Dermis blood vessel endothelial cell (primary cell): Measurements from ENCODE around the gene NSMCE3. TPM values are rescaled to one million over a fixed set of nuclear protein-coding genes. Genes with fewer than 3 reads are reported as not detected.

Source experiments
- DNase-seq: peaks from one replicate; pipeline ENCODE4 v3.0.0; 2010
- total RNA-seq: library from RNA; depleted of rRNA; stranded (reverse); fragments of >200 nt; gene quantifications from 2 replicates; pipeline ENCODE4 v1.2.3, GENCODE V29; 2014

NSMCE3 gene
- total RNA-seq, 1 donor from 2014 or later = 8.3 TPM

DNA sequence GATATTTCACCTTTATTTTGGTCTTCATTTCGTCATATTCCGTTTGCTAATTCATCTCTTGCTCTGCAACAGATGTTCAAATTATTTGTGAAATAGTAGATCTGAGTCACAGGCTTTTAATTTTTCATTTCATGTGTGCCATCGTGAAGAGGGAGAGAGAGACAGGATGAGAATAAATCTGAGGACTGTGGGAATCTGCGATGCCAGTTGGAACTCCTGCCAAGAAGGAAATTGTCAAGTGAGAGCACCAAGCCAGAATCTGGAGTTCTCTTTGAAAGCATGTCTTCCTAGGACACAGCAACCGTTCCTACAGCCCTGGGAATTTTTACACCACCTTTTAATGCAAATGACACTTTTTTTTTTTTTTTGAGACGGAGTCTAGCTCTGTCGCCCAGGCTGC is 48.8 kb downstream of the NSMCE3 start:
- DNase-seq = no peak

DNA sequence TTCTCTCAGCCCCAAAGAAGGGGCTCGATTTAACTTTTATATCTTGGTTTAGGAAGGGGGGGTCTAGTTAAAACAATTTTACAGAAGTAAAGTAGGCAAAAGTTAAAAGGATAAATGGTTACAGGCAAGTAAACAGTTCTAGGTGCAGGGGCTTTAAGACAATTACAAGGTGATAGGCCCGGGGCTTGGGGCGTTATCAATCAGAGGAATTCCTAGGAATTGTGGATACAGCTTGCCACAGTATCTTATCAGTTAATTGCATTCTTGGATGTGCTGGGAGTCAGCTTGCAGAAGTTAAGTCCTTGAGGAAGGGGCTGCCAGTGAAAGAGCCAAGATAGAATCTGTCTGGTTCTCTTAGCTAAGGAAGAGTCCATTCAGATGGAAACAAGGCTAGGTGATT is 52.7 kb downstream of the NSMCE3 start:
- no peak for DNase-seq
